ENCODE results near the gene ITPKB. TPM values are rescaled to one million over a fixed set of nuclear protein-coding genes. Genes with fewer than 3 reads are reported as not detected.

ITPKB gene
- polyA plus RNA-seq, 1 experiment, result 2.8 TPM

DNA sequence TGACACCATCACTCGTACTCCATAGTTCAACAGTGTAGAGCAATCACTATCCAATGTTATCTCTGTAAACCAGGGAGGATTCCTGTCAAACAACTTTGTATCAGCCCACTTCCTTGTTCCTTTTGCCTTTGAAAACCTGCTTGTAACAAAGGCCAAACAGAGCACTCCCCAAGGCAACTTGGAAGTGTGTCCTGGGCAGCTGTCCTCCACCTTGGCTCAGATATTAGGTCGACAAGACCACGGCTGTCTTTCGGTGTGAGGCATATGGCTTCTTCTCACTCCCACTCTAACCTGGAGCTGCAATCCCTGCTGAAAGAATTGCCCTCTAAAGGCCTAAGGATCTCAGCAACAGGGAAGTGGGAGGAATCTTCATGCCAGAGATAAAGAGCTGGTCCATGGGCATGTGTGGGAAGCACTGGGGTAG is 66.7 kb downstream of the ITPKB start:
- H3K27ac ChIP-seq (ENCODE audit: low read depth, low read length), result no peak overlapping the region
- no peak overlapping the region for H3K4me3 ChIP-seq (ENCODE audit: low read depth, low read length)
- no peaks in the 10 kb centered on the region for H3K9me3 ChIP-seq (ENCODE audit: control insufficient read depth, insufficient read depth, low read length)
- ChIA-PET POLR2A (no interaction called here), CTCF (no interaction called here)
- DNase-seq (ENCODE audit: low read depth, low spot score), result no peak
- no peak for TF ChIP-seq CTCF (IDR thresholded peaks at IDR 0.05; ENCODE audit: low read depth, low read length)
- no peaks in the 10 kb centered on the region for H3K27me3 ChIP-seq (ENCODE audit: control insufficient read depth, insufficient read depth, low read length)

GRCh38 chr1:226671277-226671676 is 67.8 kb downstream of the ITPKB start:
- H3K4me3 ChIP-seq (ENCODE audit: low read depth, low read length), result no peak overlapping the region
- H3K9me3 ChIP-seq (ENCODE audit: control insufficient read depth, insufficient read depth, low read length), result no peaks in the 10 kb centered on the region
- no peaks in the 10 kb centered on the region for H3K27me3 ChIP-seq (ENCODE audit: control insufficient read depth, insufficient read depth, low read length)
- TF ChIP-seq CTCF (IDR thresholded peaks at IDR 0.05; ENCODE audit: low read depth, low read length), result no peak
- H3K27ac ChIP-seq (ENCODE audit: low read depth, low read length), result no peak overlapping the region
- no peak for DNase-seq (ENCODE audit: low read depth, low spot score)
- ChIA-PET POLR2A (no interaction called here), CTCF (no interaction called here)

- TF ChIP-seq CTCF (IDR thresholded peaks at IDR 0.05; ENCODE audit: low read depth, low read length), result no peak
- Histone ChIP-seq H3K4me3 (ENCODE audit: low read depth, low read length) (no peak overlapping the region), H3K27me3 (ENCODE audit: control insufficient read depth, insufficient read depth, low read length) (no peaks in the 10 kb centered on the region), H3K9me3 (ENCODE audit: control insufficient read depth, insufficient read depth, low read length) (no peaks in the 10 kb centered on the region), H3K27ac (ENCODE audit: low read depth, low read length) (no peak overlapping the region)
- ChIA-PET CTCF (interaction anchor here (0.7 kb wide), 1 partner anchor 18 kb away, joined by 5 read pairs; no protein-coding TSS in a partner anchor), POLR2A (no interaction called here)
- no peak for DNase-seq (ENCODE audit: low read depth, low spot score)
Observed at GRCh38 chr1:226670073-226670472, 69.0 kb downstream of the ITPKB start.

DNA sequence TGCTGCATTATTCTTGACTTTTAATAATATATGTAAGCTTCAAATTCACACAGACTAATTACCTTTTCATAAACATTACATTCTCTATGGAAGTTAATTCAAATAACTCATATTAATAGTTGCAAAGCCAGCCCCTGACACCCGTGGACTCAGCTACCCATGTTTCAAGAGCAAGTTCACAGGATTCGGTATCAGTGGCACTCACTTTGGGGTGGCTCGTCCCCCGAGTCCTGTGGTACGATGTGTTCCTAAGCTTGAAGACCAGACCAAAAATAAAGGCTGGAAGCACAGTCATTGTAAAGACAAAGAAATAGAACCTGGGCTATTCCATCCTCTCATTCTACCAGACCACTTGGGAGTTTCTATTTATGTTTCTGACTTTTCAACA is 70.9 kb downstream of the ITPKB start:
- CTCF ChIA-PET, result interaction anchor here (0.6 to 1.4 kb wide), 2 partner anchors 34 to 120 kb away, joined by 4 to 6 read pairs; no protein-coding TSS in a partner anchor
- no peak for DNase-seq (ENCODE audit: low read depth, low spot score)
- no peaks in the 10 kb centered on the region for H3K9me3 ChIP-seq (ENCODE audit: control insufficient read depth, insufficient read depth, low read length)
- no peak overlapping the region for H3K27ac ChIP-seq (ENCODE audit: low read depth, low read length)
- no peaks in the 10 kb centered on the region for H3K27me3 ChIP-seq (ENCODE audit: control insufficient read depth, insufficient read depth, low read length)
- no peak overlapping the region for H3K4me3 ChIP-seq (ENCODE audit: low read depth, low read length)
- TF ChIP-seq CTCF (IDR thresholded peaks at IDR 0.05; ENCODE audit: low read depth, low read length), result no peak
- POLR2A ChIA-PET, result interaction anchor here (0.6 to 0.7 kb wide), 2 partner anchors 11 to 32 kb away, joined by 3 to 5 read pairs; no protein-coding TSS in a partner anchor

DNA sequence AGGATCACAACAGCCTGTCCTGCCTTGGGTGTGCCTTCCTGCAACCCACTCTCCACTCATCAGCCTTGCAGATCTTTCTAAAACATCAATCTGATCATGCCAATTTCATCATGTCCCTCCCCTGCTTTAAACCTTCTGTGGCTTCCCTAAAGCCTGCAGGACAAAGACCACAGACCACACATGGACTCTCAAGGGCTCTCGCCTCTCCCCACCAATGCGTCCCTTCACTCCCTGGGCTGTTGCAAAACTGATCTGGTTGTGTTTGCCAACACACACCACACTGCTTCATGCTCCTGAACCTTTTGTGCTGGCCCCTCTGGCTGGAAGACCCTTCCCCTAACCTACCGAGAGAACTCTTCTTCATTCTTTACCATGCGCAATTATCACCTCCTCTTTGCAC is 72.4 kb downstream of the ITPKB start:
- DNase-seq (ENCODE audit: low read depth, low spot score), result no peak
- H3K9me3 ChIP-seq (ENCODE audit: control insufficient read depth, insufficient read depth, low read length), result no peaks in the 10 kb centered on the region
- H3K27me3 ChIP-seq (ENCODE audit: control insufficient read depth, insufficient read depth, low read length), result no peaks in the 10 kb centered on the region
- no peak for TF ChIP-seq CTCF (IDR thresholded peaks at IDR 0.05; ENCODE audit: low read depth, low read length)
- ChIA-PET CTCF (no interaction called here), POLR2A (no interaction called here)
- H3K27ac ChIP-seq (ENCODE audit: low read depth, low read length), result no peak overlapping the region
- H3K4me3 ChIP-seq (ENCODE audit: low read depth, low read length), result no peak overlapping the region
